Activated CD8-positive, alpha-beta memory T cell treated with anti-CD3 and anti-CD28 coated beads for 1 hour (primary cell): Measurements from ENCODE around the gene PIP4K2B.

Experiments
- DNase-seq, 2 donors: peaks; one replicate each; pipeline ENCODE4 v3.0.0-alpha.2; 2020; ENCODE audit warnings: low read depth in 1 of 2; ENCODE audit errors: extremely low read depth in 1 of 2

Gene PIP4K2B

DNA sequence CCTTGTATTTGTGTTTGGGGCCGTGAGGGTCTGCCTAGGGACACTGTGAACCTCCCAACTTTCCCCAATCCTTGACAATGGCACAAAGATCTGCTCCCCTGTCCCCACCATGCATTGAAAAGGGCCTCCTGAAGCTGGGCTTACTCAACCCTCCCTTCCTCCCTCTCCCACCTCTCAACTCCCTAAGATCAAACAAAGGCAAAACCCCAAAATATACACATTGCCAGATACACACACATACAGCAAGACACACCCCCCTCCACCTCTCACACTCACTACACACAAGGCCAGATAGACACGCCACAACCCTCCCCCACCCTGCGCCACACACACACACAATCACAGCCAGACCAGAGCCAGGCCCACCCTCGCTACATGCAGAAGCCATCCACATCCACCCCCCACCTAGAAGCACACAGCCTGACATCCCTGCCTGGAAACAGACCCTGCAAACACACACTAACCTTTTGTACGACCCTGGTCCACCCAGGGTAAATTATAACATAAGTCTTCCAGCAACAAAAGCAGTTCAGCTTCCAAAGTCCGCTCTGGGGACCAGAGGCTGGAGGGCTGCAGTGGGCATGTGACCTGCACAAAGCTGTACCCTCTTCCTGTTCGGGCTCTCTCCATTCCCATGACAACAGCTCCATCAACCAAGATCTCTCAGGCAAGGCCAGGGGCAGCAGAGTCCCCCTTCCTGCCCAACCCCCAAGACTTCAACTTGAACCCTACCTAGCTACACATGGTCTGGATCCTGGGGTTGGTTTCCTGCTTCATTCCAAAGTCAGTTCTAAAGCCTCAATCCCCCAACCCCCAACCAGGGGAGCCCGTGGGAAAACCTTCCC, 53.1 kb downstream of the PIP4K2B start:
- DNase-seq, result no peak

GRCh38 chr17:38745545-38745944, 53.8 kb downstream of the PIP4K2B start:
- no peak for DNase-seq

DNA sequence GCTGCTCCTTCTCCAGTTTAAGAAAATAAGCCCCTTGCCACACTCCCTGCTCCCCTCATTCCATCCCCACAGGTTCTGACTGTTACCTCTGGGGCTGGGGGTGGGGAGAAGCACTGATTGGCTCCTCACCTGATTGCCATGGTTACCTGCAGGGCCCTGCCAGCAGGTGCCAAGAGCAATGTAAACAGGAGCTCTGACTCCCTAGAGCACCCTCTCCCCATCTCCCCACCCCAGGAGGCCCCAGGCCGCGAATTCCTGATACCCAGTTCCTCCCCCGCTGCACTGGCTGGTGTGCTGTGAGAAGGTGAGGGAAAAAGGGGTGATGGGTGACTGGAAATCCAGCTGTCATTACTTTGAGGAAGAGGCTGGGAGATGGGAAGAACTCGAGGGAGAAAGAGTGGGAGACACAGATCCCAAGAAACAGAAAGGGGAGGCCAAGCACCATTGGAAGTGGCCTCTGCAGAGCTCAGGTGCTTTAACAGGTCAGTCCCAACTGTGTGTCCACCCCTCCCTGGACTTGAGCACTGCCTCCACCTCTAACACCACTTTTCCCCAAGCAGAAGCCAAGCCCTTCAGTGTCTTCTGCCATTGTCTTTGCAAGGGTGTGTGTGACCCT, 55.7 kb downstream of the PIP4K2B start:
- no peak for DNase-seq

- no peak for DNase-seq
These were observed 56.7 kb downstream of the PIP4K2B start for GRCh38 chr17:38742411-38743308.

GRCh38 chr17:38741921-38742410, 57.4 kb downstream of the PIP4K2B start:
- no peak for DNase-seq

DNA sequence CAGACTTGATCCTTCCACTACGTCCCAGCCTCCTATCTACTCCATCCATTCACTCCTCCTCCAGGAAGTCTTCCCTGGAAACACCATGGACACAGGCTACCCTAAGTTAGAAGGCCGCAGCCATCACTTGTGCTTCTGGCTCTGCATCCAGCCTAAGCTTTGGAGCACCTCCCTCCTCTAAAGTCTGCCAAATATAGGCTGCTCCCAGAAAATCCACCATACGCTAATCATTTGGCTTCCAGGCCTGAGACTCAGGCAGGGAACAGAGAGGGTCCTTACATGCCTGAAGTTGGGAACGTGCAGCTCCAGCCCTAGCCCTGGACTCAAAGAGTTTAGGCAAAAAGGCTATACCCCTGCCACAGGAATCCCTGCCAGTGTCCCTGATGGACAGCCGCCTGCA, 57.9 kb downstream of the PIP4K2B start:
- DNase-seq, result no peak

DNA sequence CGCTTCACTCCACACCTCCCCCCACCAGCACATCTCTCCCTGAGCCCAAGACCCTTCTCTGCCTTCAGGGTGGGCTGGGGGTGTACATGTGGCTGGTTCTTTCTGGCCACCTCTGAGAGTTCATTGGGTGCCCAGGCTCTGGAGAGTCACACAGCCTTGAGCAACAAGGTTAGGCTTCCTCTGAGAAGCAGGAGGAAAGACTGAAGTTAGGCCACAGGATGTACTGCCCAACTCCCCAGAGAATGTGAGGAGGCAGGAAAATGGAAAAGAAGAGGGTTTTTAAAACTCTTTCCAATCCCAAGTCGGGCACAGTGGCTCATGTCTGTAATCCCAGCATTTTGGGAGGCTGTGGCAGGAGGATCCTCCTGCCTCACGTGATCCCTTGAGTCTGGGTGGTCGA, 58.5 kb downstream of the PIP4K2B start:
- DNase-seq, result no peak

DNA sequence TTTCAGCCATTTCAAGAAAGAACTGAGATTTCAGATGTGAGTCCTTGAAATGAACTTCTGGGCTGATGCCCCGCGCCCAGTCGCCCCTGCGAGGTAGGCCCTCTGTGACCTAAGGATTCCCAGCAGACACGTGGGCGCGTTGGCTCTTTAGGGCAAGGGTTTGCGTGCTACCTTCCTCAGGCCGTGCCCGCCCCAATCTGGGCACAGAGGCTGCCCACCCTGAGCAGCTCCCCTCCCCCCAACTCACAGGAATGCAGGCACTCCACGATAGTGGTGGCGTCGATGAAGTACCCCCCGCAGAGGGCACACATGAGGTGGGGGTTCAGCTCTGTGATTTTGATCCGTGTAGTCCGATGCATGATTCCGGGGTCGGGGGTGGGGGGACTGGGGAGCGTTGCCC, 59.3 kb downstream of the PIP4K2B start:
- no peak for DNase-seq

- DNase-seq, result no peak
These were observed 60.1 kb downstream of the PIP4K2B start for GRCh38 chr17:38739305-38739704.

DNA sequence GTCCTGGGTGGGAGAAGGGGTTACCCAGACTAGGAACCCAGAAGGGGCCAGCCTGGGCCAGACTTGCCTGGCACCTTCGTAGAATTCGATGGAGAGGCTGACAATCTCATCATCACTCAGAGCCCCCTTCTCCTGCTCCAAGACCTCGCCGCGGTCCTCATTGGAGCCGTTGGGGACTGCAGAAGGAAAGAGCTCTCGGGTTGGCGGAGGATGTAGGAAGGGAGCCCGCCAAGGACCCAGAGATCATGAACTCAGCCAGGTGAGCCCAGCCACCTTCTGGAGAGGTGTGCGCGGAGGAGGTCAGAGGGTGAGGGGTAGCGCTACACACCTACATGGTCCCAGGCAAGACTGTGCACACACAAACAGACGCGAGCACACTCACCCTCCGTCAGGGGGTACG, 60.7 kb downstream of the PIP4K2B start:
- no peak for DNase-seq

DNA sequence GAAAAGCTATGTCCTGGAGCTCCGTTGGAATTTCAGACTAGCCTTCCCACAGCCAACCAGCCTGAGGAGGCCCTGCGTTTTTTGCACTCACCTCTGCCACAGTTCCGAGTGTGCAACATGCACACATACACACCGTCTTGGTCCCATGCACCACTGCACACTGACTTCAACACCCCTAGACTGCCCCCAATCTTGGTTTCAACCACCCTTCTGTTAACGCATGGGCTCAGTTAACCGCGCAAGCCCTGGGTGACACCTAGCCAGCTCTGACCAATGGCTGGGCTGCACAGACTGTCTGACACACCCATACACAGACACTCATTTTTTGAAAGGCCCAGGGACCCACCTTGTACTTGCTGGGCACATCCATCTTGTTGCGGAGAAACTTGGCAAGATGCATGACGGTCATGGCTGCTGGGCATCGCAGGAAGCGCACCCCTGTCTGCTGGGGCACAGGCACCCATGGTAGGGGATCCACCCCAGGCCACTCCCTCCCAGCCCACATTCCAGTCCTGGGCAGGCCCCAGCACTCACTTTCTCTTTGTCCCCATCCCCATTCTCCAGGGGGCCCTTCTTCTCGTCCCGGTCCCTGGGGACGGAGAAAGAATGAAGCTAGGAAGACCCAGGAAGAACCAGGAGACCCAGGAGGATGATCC, 61.2 kb downstream of the PIP4K2B start:
- DNase-seq, result no peak

DNA sequence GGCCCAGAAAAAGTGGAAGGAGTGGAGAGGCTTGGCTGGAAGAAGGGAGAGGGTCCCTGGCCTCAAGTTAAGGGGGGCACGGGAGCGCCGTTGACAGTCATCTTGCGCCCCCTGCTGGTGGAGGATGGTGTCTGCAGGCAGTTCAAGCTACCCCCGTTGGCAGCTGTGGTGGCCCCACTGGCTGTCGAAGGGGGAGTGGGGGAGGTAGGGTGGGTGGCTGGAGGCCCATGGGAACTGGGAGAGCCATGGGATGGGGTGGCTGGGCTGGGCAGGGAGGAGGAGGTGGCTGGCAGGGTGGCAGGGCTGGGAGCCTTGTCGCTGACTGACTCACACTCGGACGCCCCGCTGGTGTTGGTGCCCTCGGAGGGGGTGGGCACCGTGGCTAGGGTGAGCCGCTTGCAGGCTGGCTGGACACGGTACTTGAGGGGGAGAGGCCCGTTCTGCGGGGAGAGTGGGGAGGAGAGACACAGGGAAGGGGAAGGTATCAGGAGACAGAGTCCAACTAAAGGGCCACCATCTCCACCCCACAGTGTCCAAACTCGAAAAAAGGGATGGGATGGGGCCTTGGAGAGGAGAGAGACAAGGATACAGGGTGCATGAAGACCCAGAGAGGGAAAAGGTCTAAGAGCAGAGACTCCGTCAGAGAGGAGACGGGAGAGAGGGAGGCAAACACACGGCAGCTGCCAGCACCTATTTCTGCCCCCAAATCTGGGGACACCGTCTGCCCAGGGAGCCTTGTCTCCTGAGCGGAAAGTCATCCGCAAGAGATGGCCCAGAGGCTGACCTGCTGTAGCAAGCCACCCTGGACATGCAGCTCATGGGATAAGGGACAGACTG, 64.0 kb downstream of the PIP4K2B start:
- DNase-seq, result peak; percentile 48 to 81

DNA sequence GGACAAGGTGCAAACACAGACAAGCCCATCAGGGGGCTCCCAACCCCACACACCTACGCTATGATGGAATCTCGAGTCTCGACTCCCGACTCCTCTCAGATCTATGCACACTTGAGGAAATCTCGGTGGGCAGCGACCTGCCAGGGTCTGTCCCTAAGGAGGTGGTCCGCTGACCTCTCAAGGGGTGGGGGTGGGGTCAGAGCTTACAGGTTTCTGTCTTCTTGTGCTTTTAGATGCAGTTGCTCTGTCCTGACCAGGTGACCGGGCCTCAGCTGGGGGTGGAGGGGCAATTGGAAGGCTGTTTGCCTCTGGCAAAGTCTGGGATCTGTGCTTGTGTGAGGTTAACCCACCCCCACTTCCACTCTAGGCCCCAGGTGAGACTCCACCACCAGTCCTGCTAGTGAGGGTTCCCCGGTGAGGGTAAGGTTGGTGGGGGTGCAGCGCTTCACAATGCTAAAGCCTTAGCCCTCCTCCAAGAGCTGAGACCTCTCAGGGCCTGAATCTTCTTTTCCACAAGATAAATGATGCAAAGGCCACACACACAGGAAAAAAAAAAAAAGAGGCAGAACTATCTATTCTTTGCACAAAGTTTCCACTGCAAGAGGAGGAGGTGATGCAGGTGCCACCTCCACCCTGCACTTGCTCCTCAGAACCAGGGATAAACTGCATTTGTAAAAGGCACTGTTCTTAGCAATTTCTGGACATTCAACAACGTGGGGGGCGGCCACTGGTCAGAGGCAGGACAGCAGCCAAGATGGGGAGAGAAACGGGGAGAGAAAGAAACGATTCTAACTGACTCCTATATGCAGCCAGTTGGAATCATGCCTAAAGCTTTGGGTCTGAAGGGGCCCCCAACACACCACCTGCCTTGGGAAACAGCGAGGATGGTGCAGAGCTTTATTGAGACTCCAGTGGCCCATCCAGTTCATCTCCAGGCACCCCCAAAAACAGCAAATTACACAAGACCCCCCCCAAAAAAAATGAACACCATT, 65.1 kb downstream of the PIP4K2B start:
- DNase-seq, result no peak

DNA sequence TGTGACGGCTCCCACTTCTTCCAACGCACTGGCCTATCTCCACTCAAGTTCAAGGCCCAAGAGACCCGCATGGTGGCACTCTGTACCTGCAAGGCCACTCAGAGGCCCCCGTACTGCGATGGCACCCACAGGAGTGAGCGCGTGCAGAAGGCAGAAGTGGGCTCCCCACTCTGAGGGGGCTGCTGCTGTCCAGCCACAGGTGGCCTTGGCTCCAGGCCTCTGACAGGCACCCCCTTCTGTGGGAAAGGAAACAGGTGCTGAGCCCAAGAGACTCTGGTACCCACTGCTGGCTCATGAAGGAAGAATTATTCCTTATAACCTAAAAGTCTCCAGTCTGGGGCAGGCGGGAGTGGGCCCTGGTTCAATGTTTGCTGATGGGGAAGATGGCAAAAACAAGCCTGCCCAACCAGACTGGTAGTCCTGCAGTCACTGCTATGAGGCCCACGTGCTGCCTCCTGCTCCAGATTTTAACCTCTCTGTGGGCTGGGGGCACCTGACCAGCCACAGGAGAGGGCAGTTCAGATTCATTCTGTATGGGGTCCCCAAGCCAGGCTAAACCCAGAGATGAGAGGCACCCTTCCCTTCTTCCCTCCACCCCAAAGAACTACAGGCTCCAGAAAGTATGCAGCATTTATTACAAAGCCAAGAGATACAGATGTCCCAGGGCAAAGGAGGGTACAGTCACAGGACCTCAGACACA, 65.9 kb downstream of the PIP4K2B start:
- no peak for DNase-seq

GRCh38 chr17:38732376-38733281, 66.7 kb downstream of the PIP4K2B start:
- no peak for DNase-seq

GRCh38 chr17:38731526-38732294, 67.6 kb downstream of the PIP4K2B start:
- DNase-seq, result no peak
